IMR-90 (cell line): Measurements from ENCODE around the gene RBFOX1. TPM values are rescaled to one million over a fixed set of nuclear protein-coding genes. Genes with fewer than 3 reads are reported as not detected.

Source experiments
- ATAC-seq: fragments of 200-7000 bp; cut with Tn5 transposase; 2 replicates; pipeline ENCODE4 v1.9.1; 2020; ENCODE audit warnings: low read depth, mild to moderate bottlenecking, moderate library complexity
- BruUV-seq: library from RNA; stranded (reverse); fragments of 400-500 nt; replicated peaks from 2 replicates; lab custom pipeline; 2021; lab: Mats Ljungman, UMichigan
- CTCF ChIA-PET: fragments of 300-600 bp; formaldehyde crosslinking; extraction: SDS; loops from one replicate; lab custom pipeline; 2021; ENCODE audit warnings: antibody characterized with exemption; lab: Yijun Ruan, JAX
- POLR2A ChIA-PET: fragments of 300-600 bp; sonication (Branson Sonifier 250); formaldehyde crosslinking; loops from one replicate; lab custom pipeline; 2022; ENCODE audit warnings: antibody characterized with exemption; ENCODE audit not compliant: unreplicated experiment; lab: Charles Lee
- DNase-seq: peaks from one replicate; pipeline ENCODE4 v3.0.0; 2013
- H2AFZ ChIP-seq: replicated peaks from 2 replicates; pipeline ENCODE3; 2013; ENCODE audit warnings: low read length, mild to moderate bottlenecking; ENCODE audit not compliant: poor library complexity
- H2AK5ac ChIP-seq: 2 replicates; pipeline ENCODE4 v1.6.1; 2013; ENCODE audit warnings: low read depth, low read length, inconsistent platforms
- H2AK9ac ChIP-seq: replicated peaks from 2 replicates; pipeline ENCODE3; 2013; ENCODE audit warnings: mild to moderate bottlenecking, low read depth, low read length, moderate library complexity; ENCODE audit not compliant: poor library complexity
- H2BK120ac ChIP-seq: 2 replicates; pipeline ENCODE4 v1.6.1; 2013; ENCODE audit warnings: low read depth, low read length, inconsistent platforms
- H2BK15ac ChIP-seq: 3 replicates; pipeline ENCODE4 v1.6.1; 2013; ENCODE audit warnings: low read depth, low read length, inconsistent platforms
- H2BK20ac ChIP-seq: 2 replicates; pipeline ENCODE4 v1.6.1; 2013; ENCODE audit warnings: low read depth, mild to moderate bottlenecking, inconsistent platforms, low read length, moderate library complexity
- H2BK5ac ChIP-seq: 2 replicates; pipeline ENCODE4 v1.6.1; 2013; ENCODE audit warnings: mild to moderate bottlenecking, low read depth, low read length, inconsistent platforms; ENCODE audit not compliant: poor library complexity, severe bottlenecking
- H3K14ac ChIP-seq: replicated peaks from 2 replicates; pipeline ENCODE4 v1.6.1; 2013; ENCODE audit warnings: low read depth, low read length, inconsistent platforms
- H3K18ac ChIP-seq: 2 replicates; pipeline ENCODE4 v1.6.1; 2013; ENCODE audit warnings: low read depth, low read length, control low read depth
- H3K23ac ChIP-seq: 2 replicates; pipeline ENCODE4 v1.6.1; 2013; ENCODE audit warnings: low read depth, low read length, inconsistent platforms
- H3K27ac ChIP-seq: 2 replicates; pipeline ENCODE4 v1.5.1; 2013; ENCODE audit warnings: mild to moderate bottlenecking, control low read depth, low read length; ENCODE audit not compliant: insufficient read depth
- H3K27me3 ChIP-seq: 2 replicates; pipeline ENCODE4 v1.6.1; 2013; ENCODE audit warnings: low read length; ENCODE audit not compliant: control insufficient read depth, insufficient read depth
- H3K36me3 ChIP-seq: 2 replicates; pipeline ENCODE4 v1.6.1; 2013; ENCODE audit warnings: low read length, mixed read lengths; ENCODE audit not compliant: control insufficient read depth, insufficient read depth
- H3K4ac ChIP-seq: 2 replicates; pipeline ENCODE4 v1.6.1; 2013; ENCODE audit warnings: low read depth, low read length, inconsistent platforms
- H3K4me1 ChIP-seq: 2 replicates; pipeline ENCODE4 v1.6.1; 2013; ENCODE audit warnings: low read length, mixed read lengths; ENCODE audit not compliant: control insufficient read depth, insufficient read depth
- H3K4me2 ChIP-seq: 2 replicates; pipeline ENCODE4 v1.6.1; 2013; ENCODE audit warnings: low read depth, mild to moderate bottlenecking, control low read depth, low read length, moderate library complexity
- H3K4me3 ChIP-seq: 2 replicates; pipeline ENCODE4 v1.5.1; 2013; ENCODE audit warnings: low read depth, mild to moderate bottlenecking, control low read depth, low read length, moderate library complexity; ENCODE audit not compliant: insufficient read depth
- H3K56ac ChIP-seq: 2 replicates; pipeline ENCODE4 v1.6.1; 2013; ENCODE audit warnings: low read length, inconsistent platforms; ENCODE audit not compliant: insufficient read depth; ENCODE audit errors: extremely low read depth
- H3K79me1 ChIP-seq, 2 experiments: 2 replicates each; pipeline ENCODE4 v1.6.1; 2013; ENCODE audit warnings: low read length in 2 of 2, inconsistent platforms in 1 of 2, low read depth in 1 of 2
- H3K9ac ChIP-seq: 2 replicates; pipeline ENCODE4 v1.6.1; 2013; ENCODE audit warnings: low read depth, low read length, control low read depth
- H3K9me1 ChIP-seq: 2 replicates; pipeline ENCODE4 v1.6.1; 2013; ENCODE audit warnings: low read length, inconsistent platforms; ENCODE audit not compliant: insufficient read depth
- H3K9me3 ChIP-seq: 2 replicates; pipeline ENCODE4 v1.6.1; 2013; ENCODE audit warnings: low read length; ENCODE audit not compliant: control insufficient read depth, insufficient read depth
- H4K20me1 ChIP-seq: 2 replicates; pipeline ENCODE4 v1.6.1; 2013; ENCODE audit warnings: low read length, inconsistent platforms; ENCODE audit not compliant: insufficient read depth
- H4K5ac ChIP-seq: 2 replicates; pipeline ENCODE4 v1.6.1; 2013; ENCODE audit warnings: mild to moderate bottlenecking, low read depth, low read length, control low read depth
- H4K8ac ChIP-seq, 2 experiments: 2 replicates each; pipeline ENCODE4 v1.6.1; 2013; ENCODE audit warnings: low read depth in 2 of 2, low read length in 2 of 2, control low read depth in 1 of 2, inconsistent platforms in 1 of 2
- H4K91ac ChIP-seq: 2 replicates; pipeline ENCODE4 v1.6.1; 2013; ENCODE audit warnings: low read depth, low read length, inconsistent platforms; ENCODE audit not compliant: insufficient read depth
- BHLHE40 ChIP-seq: fragments of 150-350 bp; IDR thresholded peaks from 2 replicates; pipeline ENCODE4 v1.6.1; 2016; ENCODE audit warnings: mild to moderate bottlenecking, low read depth, low read length
- CEBPB ChIP-seq: IDR thresholded peaks from 2 replicates; pipeline ENCODE4 v1.6.1; 2012; ENCODE audit warnings: low read depth, low read length, improper control_type of control experiment
- MAZ ChIP-seq: IDR thresholded peaks from 2 replicates; pipeline ENCODE4 v1.6.1; 2012; ENCODE audit warnings: low read depth, mild to moderate bottlenecking, low read length, improper control_type of control experiment, moderate library complexity, borderline replicate concordance
- NFE2L2 ChIP-seq: fragments of 150-350 bp; IDR thresholded peaks from 2 replicates; pipeline ENCODE4 v1.6.1; 2016; ENCODE audit warnings: low read depth, mild to moderate bottlenecking, low read length
- POLR2A ChIP-seq: IDR thresholded peaks from 2 replicates; pipeline ENCODE4 v1.6.1; 2012; ENCODE audit warnings: mild to moderate bottlenecking, low read depth, low read length
- RAD21 ChIP-seq: IDR thresholded peaks from 2 replicates; pipeline ENCODE4 v1.6.1; 2012; ENCODE audit warnings: low read length, improper control_type of control experiment
- RCOR1 ChIP-seq: IDR thresholded peaks from 2 replicates; pipeline ENCODE4 v1.6.1; 2012; ENCODE audit warnings: mild to moderate bottlenecking, low read length, improper control_type of control experiment; ENCODE audit not compliant: insufficient replicate concordance
- RFX5 ChIP-seq: IDR thresholded peaks from 2 replicates; pipeline ENCODE4 v1.8.0; 2012; ENCODE audit warnings: low read depth, mild to moderate bottlenecking, low read length, moderate library complexity
- SMC3 ChIP-seq: fragments of 150-350 bp; IDR thresholded peaks from 2 replicates; pipeline ENCODE4 v1.6.1; 2016; ENCODE audit warnings: low read depth, mild to moderate bottlenecking, antibody characterized with exemption, low read length, moderate library complexity
- WGBS, 2 experiments: methylation state at CpG; one replicate each; pipeline versions ENCODE4 v1.1.5 to v1.1.7; 2013; ENCODE audit warnings: missing lambda C conversion rate in 2 of 2; ENCODE audit not compliant: insufficient read length in 1 of 2; ENCODE audit errors: extremely low coverage in 2 of 2; 5-methylcytosine and 5-hydroxymethylcytosine counted together
- dilution Hi-C: fragments of 300-500 bp; cut with HindIII; formaldehyde crosslinking; loops from one replicate; pipeline ENCODE4 v1.14.3; 2018; ENCODE audit warnings: low sequenced_read_pairs; ENCODE audit not compliant: unreplicated experiment
- in situ Hi-C: fragments of 300-500 bp; cut with MboI; formaldehyde crosslinking; loops from 3 replicates; pipeline ENCODE4 v1.14.3; 2019; ENCODE audit warnings: low sequenced_read_pairs, inconsistent platforms, mixed read lengths
- intact Hi-C: fragments of 100-400 bp; cut with micrococcal nuclease; formaldehyde crosslinking; loops from 2 replicates; pipeline ENCODE4 v1.10.0; 2022
- polyA plus RNA-seq, 3 experiments: library from polyadenylated mRNA; depleted of rRNA; stranded (reverse); fragments of >200 nt; gene quantifications; 2 replicates each; pipeline ENCODE4 v1.2.3, GENCODE V29; 2012; ENCODE audit warnings: low replicate concordance in 1 of 3
- total RNA-seq: library from RNA; depleted of rRNA; stranded (reverse); fragments of >200 nt; gene quantifications from 2 replicates; pipeline ENCODE4 v1.2.3, GENCODE V29; 2012
- TF ChIP-seq, protein P1 (sequence below): fragments of 150-350 bp; IDR thresholded peaks from 2 replicates; pipeline ENCODE4 v1.6.1; 2017; ENCODE audit warnings: mild to moderate bottlenecking, antibody characterized with exemption, low read length, low read depth
- TF ChIP-seq, protein P2 (sequence below): fragments of 150-350 bp; IDR thresholded peaks from 2 replicates; pipeline ENCODE4 v1.6.1; 2016; ENCODE audit warnings: low read depth, mild to moderate bottlenecking, low read length, moderate library complexity, borderline replicate concordance
- TF ChIP-seq, protein P3 (sequence below): conservative IDR thresholded peaks from 2 replicates; pipeline ENCODE4 v1.5.1; 2012; ENCODE audit warnings: mild to moderate bottlenecking, low read depth, low read length, improper control_type of control experiment

RBFOX1 gene
- total and polyA plus RNA-seq, 2 of the 4 experiments (the other 2 are of a cell fraction): not detected

DNA sequence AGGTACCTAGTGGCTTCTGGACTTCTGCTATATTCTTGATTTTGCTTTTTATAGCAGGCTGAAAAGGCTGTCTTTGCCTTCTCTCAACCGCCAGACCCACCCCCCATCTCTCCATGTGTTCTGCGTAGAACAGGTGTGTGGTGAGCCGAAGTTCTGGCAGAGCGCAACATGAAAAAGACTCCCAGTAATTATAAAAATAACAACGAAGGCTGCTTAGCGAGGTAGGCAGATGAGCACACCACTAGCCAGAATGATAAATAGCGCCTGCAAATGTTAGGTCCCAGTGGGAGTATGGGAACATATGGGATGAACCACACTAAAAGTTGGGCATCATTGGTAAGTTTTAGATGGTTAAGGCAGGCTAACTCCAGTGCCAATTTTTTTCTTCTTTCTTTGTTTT, 14.0 kb upstream of the RBFOX1 start:
- no TSS peak for BruUV-seq
- H3K56ac ChIP-seq: no peak overlapping the region
- no peak overlapping the region for H2BK20ac ChIP-seq
- H2AFZ ChIP-seq: no peak overlapping the region
- no peak overlapping the region for H2BK15ac ChIP-seq
- H3K14ac ChIP-seq: no peak overlapping the region
- no peak overlapping the region for H2BK5ac ChIP-seq
- no peaks in the 10 kb centered on the region for H3K4me1 ChIP-seq
- no peak for DNase-seq
- H3K9ac ChIP-seq: no peak overlapping the region
- H3K18ac ChIP-seq: no peak overlapping the region
- ChIA-PET POLR2A (no interaction called here), CTCF (no interaction called here)
- H3K9me1 ChIP-seq: no peaks in the 10 kb centered on the region
- H3K4ac ChIP-seq: no peak overlapping the region
- no peak overlapping the region for H2AK9ac ChIP-seq
- no peak overlapping the region for H4K8ac ChIP-seq
- no peak overlapping the region for H3K27ac ChIP-seq
- H3K36me3 ChIP-seq: no peaks in the 10 kb centered on the region
- no peak overlapping the region for H3K4me2 ChIP-seq
- H3K27me3 ChIP-seq: no peaks in the 10 kb centered on the region
- no peak overlapping the region for H3K4me3 ChIP-seq
- no peak overlapping the region for H3K23ac ChIP-seq
- no peaks in the 10 kb centered on the region for H3K79me1 ChIP-seq
- no peak for TF ChIP-seq RAD21
- no peak for TF ChIP-seq RCOR1
- no peak for TF ChIP-seq RFX5
- TF ChIP-seq, protein P1, sequence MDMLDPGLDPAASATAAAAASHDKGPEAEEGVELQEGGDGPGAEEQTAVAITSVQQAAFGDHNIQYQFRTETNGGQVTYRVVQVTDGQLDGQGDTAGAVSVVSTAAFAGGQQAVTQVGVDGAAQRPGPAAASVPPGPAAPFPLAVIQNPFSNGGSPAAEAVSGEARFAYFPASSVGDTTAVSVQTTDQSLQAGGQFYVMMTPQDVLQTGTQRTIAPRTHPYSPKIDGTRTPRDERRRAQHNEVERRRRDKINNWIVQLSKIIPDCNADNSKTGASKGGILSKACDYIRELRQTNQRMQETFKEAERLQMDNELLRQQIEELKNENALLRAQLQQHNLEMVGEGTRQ: no peak
- TF ChIP-seq, protein P2, sequence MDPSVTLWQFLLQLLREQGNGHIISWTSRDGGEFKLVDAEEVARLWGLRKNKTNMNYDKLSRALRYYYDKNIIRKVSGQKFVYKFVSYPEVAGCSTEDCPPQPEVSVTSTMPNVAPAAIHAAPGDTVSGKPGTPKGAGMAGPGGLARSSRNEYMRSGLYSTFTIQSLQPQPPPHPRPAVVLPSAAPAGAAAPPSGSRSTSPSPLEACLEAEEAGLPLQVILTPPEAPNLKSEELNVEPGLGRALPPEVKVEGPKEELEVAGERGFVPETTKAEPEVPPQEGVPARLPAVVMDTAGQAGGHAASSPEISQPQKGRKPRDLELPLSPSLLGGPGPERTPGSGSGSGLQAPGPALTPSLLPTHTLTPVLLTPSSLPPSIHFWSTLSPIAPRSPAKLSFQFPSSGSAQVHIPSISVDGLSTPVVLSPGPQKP: no peak
- TF ChIP-seq SMC3: no peak
- TF ChIP-seq BHLHE40: no peak
- no peak for TF ChIP-seq POLR2A
- no peak for TF ChIP-seq MAZ
- TF ChIP-seq NFE2L2: no peak
- no peak for TF ChIP-seq CEBPB
- TF ChIP-seq, protein P3, sequence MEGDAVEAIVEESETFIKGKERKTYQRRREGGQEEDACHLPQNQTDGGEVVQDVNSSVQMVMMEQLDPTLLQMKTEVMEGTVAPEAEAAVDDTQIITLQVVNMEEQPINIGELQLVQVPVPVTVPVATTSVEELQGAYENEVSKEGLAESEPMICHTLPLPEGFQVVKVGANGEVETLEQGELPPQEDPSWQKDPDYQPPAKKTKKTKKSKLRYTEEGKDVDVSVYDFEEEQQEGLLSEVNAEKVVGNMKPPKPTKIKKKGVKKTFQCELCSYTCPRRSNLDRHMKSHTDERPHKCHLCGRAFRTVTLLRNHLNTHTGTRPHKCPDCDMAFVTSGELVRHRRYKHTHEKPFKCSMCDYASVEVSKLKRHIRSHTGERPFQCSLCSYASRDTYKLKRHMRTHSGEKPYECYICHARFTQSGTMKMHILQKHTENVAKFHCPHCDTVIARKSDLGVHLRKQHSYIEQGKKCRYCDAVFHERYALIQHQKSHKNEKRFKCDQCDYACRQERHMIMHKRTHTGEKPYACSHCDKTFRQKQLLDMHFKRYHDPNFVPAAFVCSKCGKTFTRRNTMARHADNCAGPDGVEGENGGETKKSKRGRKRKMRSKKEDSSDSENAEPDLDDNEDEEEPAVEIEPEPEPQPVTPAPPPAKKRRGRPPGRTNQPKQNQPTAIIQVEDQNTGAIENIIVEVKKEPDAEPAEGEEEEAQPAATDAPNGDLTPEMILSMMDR: no peak
- intact Hi-C loops (no loop called here), in situ Hi-C loops (no loop called here), dilution Hi-C loops (no loop called here)
- H4K5ac ChIP-seq: no peak overlapping the region
- no peak for ATAC-seq
- H2AK5ac ChIP-seq: no peak overlapping the region
- no CpG with 5 or more reads among the region's 7 CpGs for WGBS, 2 experiments
- H4K20me1 ChIP-seq: no peaks in the 10 kb centered on the region
- no peak overlapping the region for H4K91ac ChIP-seq
- no peak overlapping the region for H2BK120ac ChIP-seq
- peaks cover 17% of the 10 kb centered on the region for H3K9me3 ChIP-seq
